Measurements from ENCODE around the gene SSPN. TPM values are rescaled to one million over a fixed set of nuclear protein-coding genes. Genes with fewer than 3 reads are reported as not detected.

The SSPN gene
- total and polyA plus RNA-seq, 2 experiments from 2014 or later: 1.1 to 2.3 TPM

DNA sequence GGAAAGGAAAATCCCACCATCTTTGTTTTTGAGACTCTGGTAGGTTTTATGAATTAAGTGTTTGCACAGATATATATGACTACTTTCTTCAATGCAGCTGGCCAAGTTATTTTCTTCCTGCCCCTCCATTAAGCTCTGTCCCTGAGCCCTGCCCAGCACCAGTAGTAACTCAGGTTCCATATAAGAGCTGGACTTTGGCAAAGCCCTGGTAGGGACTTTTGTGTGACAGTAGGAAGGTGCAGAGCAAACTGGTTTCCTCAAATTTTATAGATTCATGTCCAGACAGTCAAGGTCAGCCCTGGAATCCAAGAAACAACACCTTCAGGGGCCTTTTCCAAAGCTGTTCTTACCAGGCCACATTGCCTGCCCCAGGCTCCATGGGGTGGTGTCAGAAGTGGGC lies 47.3 kb downstream of the SSPN start (continued):
- no peak for TF ChIP-seq ZNF331 (CRISPR knock-in tag; IDR thresholded peaks at IDR 0.05; ENCODE audit: low read depth)
- TF ChIP-seq, protein P1, sequence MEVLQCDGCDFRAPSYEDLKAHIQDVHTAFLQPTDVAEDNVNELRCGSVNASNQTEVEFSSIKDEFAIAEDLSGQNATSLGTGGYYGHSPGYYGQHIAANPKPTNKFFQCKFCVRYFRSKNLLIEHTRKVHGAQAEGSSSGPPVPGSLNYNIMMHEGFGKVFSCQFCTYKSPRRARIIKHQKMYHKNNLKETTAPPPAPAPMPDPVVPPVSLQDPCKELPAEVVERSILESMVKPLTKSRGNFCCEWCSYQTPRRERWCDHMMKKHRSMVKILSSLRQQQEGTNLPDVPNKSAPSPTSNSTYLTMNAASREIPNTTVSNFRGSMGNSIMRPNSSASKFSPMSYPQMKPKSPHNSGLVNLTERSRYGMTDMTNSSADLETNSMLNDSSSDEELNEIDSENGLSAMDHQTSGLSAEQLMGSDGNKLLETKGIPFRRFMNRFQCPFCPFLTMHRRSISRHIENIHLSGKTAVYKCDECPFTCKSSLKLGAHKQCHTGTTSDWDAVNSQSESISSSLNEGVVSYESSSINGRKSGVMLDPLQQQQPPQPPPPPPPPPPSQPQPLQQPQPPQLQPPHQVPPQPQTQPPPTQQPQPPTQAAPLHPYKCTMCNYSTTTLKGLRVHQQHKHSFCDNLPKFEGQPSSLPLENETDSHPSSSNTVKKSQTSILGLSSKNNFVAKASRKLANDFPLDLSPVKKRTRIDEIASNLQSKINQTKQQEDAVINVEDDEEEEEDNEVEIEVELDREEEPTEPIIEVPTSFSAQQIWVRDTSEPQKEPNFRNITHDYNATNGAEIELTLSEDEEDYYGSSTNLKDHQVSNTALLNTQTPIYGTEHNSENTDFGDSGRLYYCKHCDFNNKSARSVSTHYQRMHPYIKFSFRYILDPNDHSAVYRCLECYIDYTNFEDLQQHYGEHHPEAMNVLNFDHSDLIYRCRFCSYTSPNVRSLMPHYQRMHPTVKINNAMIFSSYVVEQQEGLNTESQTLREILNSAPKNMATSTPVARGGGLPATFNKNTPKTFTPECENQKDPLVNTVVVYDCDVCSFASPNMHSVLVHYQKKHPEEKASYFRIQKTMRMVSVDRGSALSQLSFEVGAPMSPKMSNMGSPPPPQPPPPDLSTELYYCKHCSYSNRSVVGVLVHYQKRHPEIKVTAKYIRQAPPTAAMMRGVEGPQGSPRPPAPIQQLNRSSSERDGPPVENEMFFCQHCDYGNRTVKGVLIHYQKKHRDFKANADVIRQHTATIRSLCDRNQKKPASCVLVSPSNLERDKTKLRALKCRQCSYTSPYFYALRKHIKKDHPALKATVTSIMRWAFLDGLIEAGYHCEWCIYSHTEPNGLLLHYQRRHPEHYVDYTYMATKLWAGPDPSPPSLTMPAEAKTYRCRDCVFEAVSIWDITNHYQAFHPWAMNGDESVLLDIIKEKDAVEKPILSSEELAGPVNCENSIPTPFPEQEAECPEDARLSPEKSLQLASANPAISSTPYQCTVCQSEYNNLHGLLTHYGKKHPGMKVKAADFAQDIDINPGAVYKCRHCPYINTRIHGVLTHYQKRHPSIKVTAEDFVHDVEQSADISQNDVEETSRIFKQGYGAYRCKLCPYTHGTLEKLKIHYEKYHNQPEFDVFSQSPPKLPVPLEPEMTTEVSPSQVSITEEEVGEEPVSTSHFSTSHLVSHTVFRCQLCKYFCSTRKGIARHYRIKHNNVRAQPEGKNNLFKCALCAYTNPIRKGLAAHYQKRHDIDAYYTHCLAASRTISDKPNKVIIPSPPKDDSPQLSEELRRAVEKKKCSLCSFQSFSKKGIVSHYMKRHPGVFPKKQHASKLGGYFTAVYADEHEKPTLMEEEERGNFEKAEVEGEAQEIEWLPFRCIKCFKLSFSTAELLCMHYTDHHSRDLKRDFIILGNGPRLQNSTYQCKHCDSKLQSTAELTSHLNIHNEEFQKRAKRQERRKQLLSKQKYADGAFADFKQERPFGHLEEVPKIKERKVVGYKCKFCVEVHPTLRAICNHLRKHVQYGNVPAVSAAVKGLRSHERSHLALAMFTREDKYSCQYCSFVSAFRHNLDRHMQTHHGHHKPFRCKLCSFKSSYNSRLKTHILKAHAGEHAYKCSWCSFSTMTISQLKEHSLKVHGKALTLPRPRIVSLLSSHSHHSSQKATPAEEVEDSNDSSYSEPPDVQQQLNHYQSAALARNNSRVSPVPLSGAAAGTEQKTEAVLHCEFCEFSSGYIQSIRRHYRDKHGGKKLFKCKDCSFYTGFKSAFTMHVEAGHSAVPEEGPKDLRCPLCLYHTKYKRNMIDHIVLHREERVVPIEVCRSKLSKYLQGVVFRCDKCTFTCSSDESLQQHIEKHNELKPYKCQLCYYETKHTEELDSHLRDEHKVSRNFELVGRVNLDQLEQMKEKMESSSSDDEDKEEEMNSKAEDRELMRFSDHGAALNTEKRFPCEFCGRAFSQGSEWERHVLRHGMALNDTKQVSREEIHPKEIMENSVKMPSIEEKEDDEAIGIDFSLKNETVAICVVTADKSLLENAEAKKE (CRISPR knock-in tag; IDR thresholded peaks at IDR 0.05): no peak

DNA sequence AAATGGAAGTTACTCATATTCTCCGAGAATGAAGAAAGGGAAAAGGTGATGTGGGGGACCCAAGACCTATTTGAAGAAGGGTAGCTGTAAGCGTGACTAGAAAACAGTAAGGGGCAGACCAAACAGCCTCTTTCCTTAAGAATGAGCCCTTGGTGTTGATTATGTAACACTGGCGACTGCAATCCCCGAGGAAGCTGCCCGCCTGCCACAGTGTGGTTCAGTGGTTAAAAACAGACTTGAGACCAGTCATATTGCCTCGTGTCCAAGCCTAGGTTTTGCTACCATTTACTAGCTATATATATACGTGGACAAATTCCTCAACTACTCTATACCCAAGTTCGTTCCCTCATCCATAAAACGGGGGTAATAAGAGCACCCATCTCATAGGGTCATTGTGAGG lies 49.1 kb downstream of the SSPN start:
- H3K27me3 Mint-ChIP-seq (ENCODE audit: insufficient read depth, low read depth, poor library complexity): peaks cover 2% of the 10 kb centered on the region
- H3K4me3 Mint-ChIP-seq: no peak overlapping the region
- no peaks in the 10 kb centered on the region for H3K36me3 ChIP-seq (ENCODE audit: insufficient read depth)
- ATAC-seq: no peak
- H3K27ac Mint-ChIP-seq: no peak overlapping the region
- no peak overlapping the region for H3K27ac ChIP-seq (ENCODE audit: low read depth)
- peaks cover 5% of the 10 kb centered on the region for H3K36me3 Mint-ChIP-seq (ENCODE audit: low read depth)
- peaks cover 8% of the 10 kb centered on the region for H3K9me3 Mint-ChIP-seq
- H3K4me1 ChIP-seq (ENCODE audit: insufficient read depth): no peaks in the 10 kb centered on the region
- no peak for DNase-seq (ENCODE audit: low spot score)
- H3K4me1 Mint-ChIP-seq: peaks cover 2% of the 10 kb centered on the region; the same call in 1 of the 3 replicates
- H4K20me1 ChIP-seq (replicated peaks; ENCODE audit: insufficient read depth): no peaks in the 10 kb centered on the region
- H3K4me3 ChIP-seq: no peak overlapping the region
- no peak overlapping the region for H3K4me2 ChIP-seq
- H3K27me3 ChIP-seq (ENCODE audit: insufficient read depth): no peaks in the 10 kb centered on the region
- no peaks in the 10 kb centered on the region for H3K9me2 ChIP-seq (ENCODE audit: insufficient read depth)
- 0 out of 2 replicates have a peak overlapping the region, but pooled peaks have one; percentile 84 for H2AFZ ChIP-seq
- H3K79me2 ChIP-seq (replicated peaks; ENCODE audit: insufficient read depth): no peaks in the 10 kb centered on the region
- no peaks in the 10 kb centered on the region for H3F3A ChIP-seq (replicated peaks; ENCODE audit: low read depth)
- TF ChIP-seq, protein P2, sequence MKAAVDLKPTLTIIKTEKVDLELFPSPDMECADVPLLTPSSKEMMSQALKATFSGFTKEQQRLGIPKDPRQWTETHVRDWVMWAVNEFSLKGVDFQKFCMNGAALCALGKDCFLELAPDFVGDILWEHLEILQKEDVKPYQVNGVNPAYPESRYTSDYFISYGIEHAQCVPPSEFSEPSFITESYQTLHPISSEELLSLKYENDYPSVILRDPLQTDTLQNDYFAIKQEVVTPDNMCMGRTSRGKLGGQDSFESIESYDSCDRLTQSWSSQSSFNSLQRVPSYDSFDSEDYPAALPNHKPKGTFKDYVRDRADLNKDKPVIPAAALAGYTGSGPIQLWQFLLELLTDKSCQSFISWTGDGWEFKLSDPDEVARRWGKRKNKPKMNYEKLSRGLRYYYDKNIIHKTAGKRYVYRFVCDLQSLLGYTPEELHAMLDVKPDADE (IDR thresholded peaks at IDR 0.05): no peak
- TF ChIP-seq ZNF114 (CRISPR knock-in tag; IDR thresholded peaks at IDR 0.05) (no peak), CREB1 (CRISPR knock-in tag; IDR thresholded peaks at IDR 0.05; ENCODE audit: low read depth) (no peak), JUNB (IDR thresholded peaks at IDR 0.05; ENCODE audit: unreplicated experiment) (no peak), POLR2AphosphoS5 (IDR thresholded peaks at IDR 0.05; ENCODE audit: low read depth) (no peak), NANOG (IDR thresholded peaks at IDR 0.05; ENCODE audit: borderline replicate concordance) (no peak), EZH2 (IDR thresholded peaks at IDR 0.05; ENCODE audit: low read depth, unreplicated experiment) (no peak)
- TF ChIP-seq, protein P1 (CRISPR knock-in tag; IDR thresholded peaks at IDR 0.05): no peak
